GM19351 (cell line): ENCODE results near the gene NRBP1.
"Not testable (repeated sequence)": the region's sequence is repeated elsewhere in the genome, so short reads cannot be mapped to it uniquely, and the experiment has no call there.

Experiments
- ATAC-seq: cut with Tn5 transposase; IDR thresholded peaks from one replicate; pipeline ENCODE4 v1.9.1; 2021; ENCODE audit warnings: mild to moderate bottlenecking, moderate library complexity; ENCODE audit not compliant: unreplicated experiment

Gene NRBP1

GRCh38 chr2:27421660-27422250 lies 6.7 kb upstream of the NRBP1 start:
- no peak for ATAC-seq

- ATAC-seq, result no peak
Observed at GRCh38 chr2:27422958-27423357, 5.5 kb upstream of the NRBP1 start.

GRCh38 chr2:27425039-27425438 lies 3.4 kb upstream of the NRBP1 start:
- not testable (repeated sequence) for ATAC-seq

GRCh38 chr2:27427863-27428212 lies 593 bp upstream of the NRBP1 start:
- ATAC-seq, result no peak

GRCh38 chr2:27428978-27429541 lies 629 bp downstream of the NRBP1 start:
- ATAC-seq, result peak; percentile 71

- ATAC-seq, result no peak
Observed at GRCh38 chr2:27431395-27431794, 3.0 kb downstream of the NRBP1 start.

GRCh38 chr2:27435628-27436027 lies 7.2 kb downstream of the NRBP1 start:
- ATAC-seq, result no peak

- ATAC-seq, result no peak
Observed at GRCh38 chr2:27441226-27441926, 12.9 kb downstream of the NRBP1 start.

- no peak for ATAC-seq
Observed at GRCh38 chr2:27441958-27442919, 13.8 kb downstream of the NRBP1 start, which contains the start of gene KRTCAP3. KRTCAP3 (plus strand) TSS chr2:27442381; CDS start chr2:27442413, 32 bp downstream.

GRCh38 chr2:27442920-27443282 lies 14.5 kb downstream of the NRBP1 start:
- ATAC-seq, result no peak

GRCh38 chr2:27445155-27445554 lies 16.7 kb downstream of the NRBP1 start:
- ATAC-seq, result no peak

GRCh38 chr2:27445615-27446014 lies 17.2 kb downstream of the NRBP1 start:
- no peak for ATAC-seq

- ATAC-seq, result no peak
Observed at GRCh38 chr2:27446057-27446456, 17.6 kb downstream of the NRBP1 start.

- no peak for ATAC-seq
Observed at GRCh38 chr2:27448381-27448780, 19.9 kb downstream of the NRBP1 start.

- ATAC-seq, result no peak
Observed at GRCh38 chr2:27451095-27451494, 22.7 kb downstream of the NRBP1 start.

GRCh38 chr2:27453968-27454367 lies 25.5 kb downstream of the NRBP1 start:
- ATAC-seq, result no peak

GRCh38 chr2:27461118-27461517 lies 32.7 kb downstream of the NRBP1 start:
- no peak for ATAC-seq

- ATAC-seq, result no peak
Observed at GRCh38 chr2:27464443-27464842, 36.0 kb downstream of the NRBP1 start.

GRCh38 chr2:27471961-27472360 lies 43.5 kb downstream of the NRBP1 start:
- ATAC-seq, result no peak

GRCh38 chr2:27485496-27485895 lies 57.1 kb downstream of the NRBP1 start:
- no peak for ATAC-seq

GRCh38 chr2:27489118-27489497 lies 60.7 kb downstream of the NRBP1 start:
- no peak for ATAC-seq
